ENCODE data around the gene USP13. TPM values are rescaled to one million over a fixed set of nuclear protein-coding genes. Genes with fewer than 3 reads are reported as not detected.
A peak's percentile ranks its signal among the peaks of the same experiment; 100 is the strongest.

Gene USP13
- total and polyA plus RNA-seq, 2 of the 4 experiments (the other 2 are of a cell fraction): 9.2 to 18.1 TPM

DNA sequence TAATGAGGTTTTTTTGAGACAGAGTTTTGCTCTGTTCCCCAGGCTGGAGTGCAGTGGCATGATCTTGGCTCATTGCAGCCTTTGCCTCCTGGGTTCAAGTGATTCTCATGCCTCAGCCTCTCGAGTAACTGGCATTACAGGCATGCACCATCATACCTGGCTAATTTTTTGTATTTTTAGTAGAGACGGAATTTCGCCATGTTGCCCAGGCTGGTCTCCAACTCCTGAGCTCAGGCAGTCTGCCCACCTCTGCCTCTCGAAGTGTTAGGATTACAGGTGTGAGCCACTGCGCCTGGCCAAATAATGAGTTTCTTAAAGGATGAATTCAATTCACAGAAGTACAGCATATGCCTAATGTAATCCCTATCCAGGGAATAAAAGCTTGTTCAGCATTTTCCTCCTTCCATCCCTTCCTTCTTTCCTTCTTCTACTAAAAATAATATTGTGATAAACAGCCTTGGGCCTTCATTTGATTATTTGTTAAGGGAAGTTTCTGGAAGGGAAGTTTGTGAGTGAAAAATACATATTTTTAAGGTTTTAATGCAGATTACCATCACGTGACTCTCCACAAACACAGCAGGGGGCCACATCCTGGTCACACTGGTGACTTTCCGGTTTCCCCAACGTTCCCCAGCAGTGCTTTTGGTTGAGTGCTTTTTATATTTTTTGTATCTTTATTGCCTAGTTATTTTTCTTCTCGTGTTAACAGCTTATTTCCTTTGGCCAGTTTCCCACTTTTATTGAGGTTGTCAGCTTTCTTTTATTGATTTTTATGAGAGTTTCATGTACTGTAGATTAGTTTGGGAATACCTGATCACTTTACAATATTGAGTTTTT, 116.8 kb downstream of the USP13 start:
- ATAC-seq (ENCODE audit: low read depth) (no peak), DNase-seq (no peak)
- BruUV-seq (replicated peaks): no TSS peak
- Histone ChIP-seq H2BK5ac (ENCODE audit: low read depth, low read length, poor library complexity, severe bottlenecking) (no peak overlapping the region), H4K91ac (ENCODE audit: insufficient read depth, low read depth, low read length) (no peak overlapping the region), H3K4me1 (ENCODE audit: control insufficient read depth, insufficient read depth, low read length) (no peaks in the 10 kb centered on the region), H2BK120ac (ENCODE audit: low read depth, low read length) (no peak overlapping the region), H4K8ac (ENCODE audit: low read depth in 2 of 2, low read length in 2 of 2) (no peak overlapping the region), H4K5ac (ENCODE audit: low read depth, low read length) (no peak overlapping the region), H3K18ac (ENCODE audit: low read depth, low read length) (no peak overlapping the region), H2AFZ (replicated peaks; ENCODE audit: low read length, poor library complexity) (no peak overlapping the region), H3K56ac (ENCODE audit: extremely low read depth, insufficient read depth, low read length) (no peak overlapping the region), H3K23ac (ENCODE audit: low read depth, low read length) (no peak overlapping the region), H2AK5ac (ENCODE audit: low read depth, low read length) (no peak overlapping the region), H3K9ac (ENCODE audit: low read depth, low read length) (no peak overlapping the region), H3K9me1 (ENCODE audit: insufficient read depth, low read length) (peaks cover 3% of the 10 kb centered on the region; the same call in 1 of the 2 replicates), H3K27ac (ENCODE audit: insufficient read depth, low read length) (no peak overlapping the region), H3K79me1 (ENCODE audit: low read depth in 1 of 2, low read length in 2 of 2) (no peaks in the 10 kb centered on the region), H3K27me3 (ENCODE audit: control insufficient read depth, insufficient read depth, low read length) (no peaks in the 10 kb centered on the region), H3K9me3 (ENCODE audit: control insufficient read depth, insufficient read depth, low read length) (no peaks in the 10 kb centered on the region), H3K4me3 (ENCODE audit: insufficient read depth, low read depth, low read length) (no peak overlapping the region), H3K4me2 (ENCODE audit: low read depth, low read length) (no peak overlapping the region), H2BK15ac (ENCODE audit: low read depth, low read length) (no peak overlapping the region), H3K14ac (replicated peaks; ENCODE audit: low read depth, low read length) (no peak overlapping the region), H2AK9ac (replicated peaks; ENCODE audit: low read depth, low read length, poor library complexity) (no peak overlapping the region), H4K20me1 (ENCODE audit: insufficient read depth, low read length) (no peaks in the 10 kb centered on the region), H3K4ac (ENCODE audit: low read depth, low read length) (no peak overlapping the region), H3K36me3 (ENCODE audit: control insufficient read depth, insufficient read depth, low read length) (peaks cover 14% of the 10 kb centered on the region), H2BK20ac (ENCODE audit: low read depth, low read length) (no peak overlapping the region)
- intact Hi-C loops (cut with micrococcal nuclease): loop anchor here (2.0 to 5.0 kb wide), 2 partner anchors 163 to 825 kb away; no protein-coding TSS in a partner anchor
- no peak for TF ChIP-seq CHD1 (IDR thresholded peaks at IDR 0.05; ENCODE audit: low read depth, low read length)
- peak; percentile 57 for TF ChIP-seq MAFK (IDR thresholded peaks at IDR 0.05; ENCODE audit: low read depth, low read length)
- ChIA-PET POLR2A (ENCODE audit: unreplicated experiment) (no interaction called here), CTCF (interaction anchor here (0.6 to 1.2 kb wide), 2 partner anchors 9 to 1211 kb away, joined by 3 to 4 read pairs; no protein-coding TSS in a partner anchor)
- in situ Hi-C loops (cut with MboI; ENCODE audit: low sequenced_read_pairs): loop anchor here (25.0 kb wide), 1 partner anchor 818 kb away; no protein-coding TSS in a partner anchor
- no CpG with 5 or more reads among the region's 9 CpGs for WGBS, 2 experiments (ENCODE audit: extremely low coverage in 2 of 2, insufficient read length in 1 of 2)
- dilution Hi-C loops (cut with HindIII; ENCODE audit: low sequenced_read_pairs, unreplicated experiment): no loop called here
